Bone marrow (tissue), 2 donors: ENCODE data around the gene OGT.
"Not testable (repeated sequence)": the region's sequence is repeated elsewhere in the genome, so short reads cannot be mapped to it uniquely, and the experiment has no call there.

ENCODE experiments used
- DNase-seq, 2 donors: peaks; one replicate each; lab custom pipeline; 2025; lab: John Stamatoyannopoulos, UW

The OGT gene

DNA sequence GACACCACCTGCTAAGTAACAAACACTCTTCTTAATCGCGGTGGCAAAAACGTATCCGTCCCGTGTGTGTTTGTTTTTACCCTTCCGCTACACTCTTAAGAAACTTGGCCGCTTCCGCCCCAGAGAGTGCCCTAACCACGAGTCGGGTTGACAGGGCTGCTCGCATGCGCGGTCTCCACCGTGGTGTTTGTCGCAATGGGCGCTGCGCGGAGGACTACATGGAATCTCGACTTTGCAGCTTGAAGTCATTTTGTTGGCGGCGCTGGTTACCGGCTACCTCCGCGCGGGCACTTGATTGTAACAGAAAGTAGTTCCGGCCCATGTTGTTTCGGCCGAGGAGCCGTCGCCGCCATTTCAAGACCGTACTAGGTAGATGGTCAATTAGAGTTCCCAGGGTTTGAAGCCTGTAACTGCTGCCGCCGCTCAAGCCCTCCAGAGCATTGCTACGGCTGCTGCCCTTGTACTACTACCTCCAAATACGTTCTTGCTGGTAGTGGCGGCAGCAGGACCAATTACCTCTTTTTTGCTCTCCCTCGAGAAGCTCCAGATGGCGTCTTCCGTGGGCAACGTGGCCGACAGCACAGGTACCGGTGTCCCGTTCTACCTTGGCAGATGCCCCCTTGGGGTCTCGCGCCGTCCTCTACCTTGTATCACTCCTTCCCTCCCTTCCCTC is at the start of gene OGT:
Gene OGT (plus strand): TSS at position 352 of the 673 bp plus-strand sequence. CDS start 196 bp downstream, at position 548.
- peak; percentile 64 to 89 for DNase-seq

GRCh38 chrX:71487814-71488213 is 45.1 kb upstream of the OGT start:
- DNase-seq = no peak

DNA sequence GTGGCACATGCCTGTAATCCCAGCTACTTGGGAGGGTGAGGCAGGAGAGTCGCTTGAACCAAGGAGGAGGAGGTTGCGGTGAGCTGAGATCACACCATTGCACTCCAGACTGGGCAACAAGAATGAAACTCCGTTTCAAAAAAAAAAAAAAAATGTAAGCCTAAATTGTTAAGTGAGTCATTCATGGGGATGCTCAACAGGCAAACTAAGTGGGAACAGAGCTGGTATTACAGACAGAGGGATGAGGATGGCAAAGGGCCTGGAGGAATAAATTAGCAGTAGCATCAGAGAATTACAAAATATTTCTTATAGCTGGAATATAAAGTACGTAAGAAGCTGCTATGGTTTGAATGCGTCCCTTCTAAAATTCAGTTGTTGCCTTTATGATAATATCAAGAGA is 43.4 kb upstream of the OGT start:
- DNase-seq = no peak

GRCh38 chrX:71492231-71493065 is 40.5 kb upstream of the OGT start:
- DNase-seq = peak in 1 of 2 donors; percentile 15

- no peak for DNase-seq
These were observed 39.7 kb upstream of the OGT start for GRCh38 chrX:71493111-71493613.

GRCh38 chrX:71495979-71496378 is 36.9 kb upstream of the OGT start:
- DNase-seq = not testable (repeated sequence)

DNA sequence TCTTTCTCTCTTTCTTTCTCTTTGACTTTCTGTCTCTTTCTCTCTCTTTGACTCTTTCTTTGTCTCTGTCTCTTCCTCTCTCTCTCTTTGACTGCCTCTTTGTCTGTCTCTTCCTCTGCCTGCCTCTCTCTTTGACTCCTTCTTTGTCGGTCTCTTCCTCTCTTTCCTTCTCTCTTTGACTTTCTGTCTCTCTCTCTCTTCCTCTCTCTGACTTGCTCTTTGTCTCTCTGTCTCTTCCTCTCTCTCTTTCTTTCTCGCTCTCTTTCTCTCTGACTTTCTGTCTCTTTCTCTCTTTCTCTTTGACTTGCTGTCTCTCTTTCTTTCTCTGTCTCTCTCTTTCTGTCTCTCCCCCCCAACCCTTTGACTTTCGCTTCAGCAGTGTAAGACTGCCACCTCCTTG is 36.4 kb upstream of the OGT start:
- DNase-seq = no peak

- DNase-seq = not testable (repeated sequence)
These were observed 30.8 kb upstream of the OGT start for GRCh38 chrX:71502080-71502479.

DNA sequence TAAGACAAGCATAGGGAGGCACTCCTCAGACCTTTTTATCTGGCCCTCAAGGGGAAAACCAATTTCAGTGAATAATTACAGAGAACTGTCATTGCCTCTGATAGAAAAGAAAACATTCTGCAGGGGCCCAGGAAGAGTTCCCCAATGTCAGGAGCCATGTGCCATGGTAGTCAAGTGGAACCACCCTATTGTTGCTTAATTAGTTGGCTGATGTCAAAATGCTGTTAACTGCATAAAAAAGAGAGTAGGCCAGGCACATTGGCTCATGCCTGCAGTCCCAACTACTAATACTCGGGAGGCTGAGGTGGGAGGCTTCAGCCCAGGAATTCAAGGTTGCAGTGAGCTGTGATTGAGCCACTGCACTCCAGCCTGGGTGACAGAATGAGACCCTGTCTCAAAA is 28.6 kb upstream of the OGT start:
- no peak for DNase-seq

DNA sequence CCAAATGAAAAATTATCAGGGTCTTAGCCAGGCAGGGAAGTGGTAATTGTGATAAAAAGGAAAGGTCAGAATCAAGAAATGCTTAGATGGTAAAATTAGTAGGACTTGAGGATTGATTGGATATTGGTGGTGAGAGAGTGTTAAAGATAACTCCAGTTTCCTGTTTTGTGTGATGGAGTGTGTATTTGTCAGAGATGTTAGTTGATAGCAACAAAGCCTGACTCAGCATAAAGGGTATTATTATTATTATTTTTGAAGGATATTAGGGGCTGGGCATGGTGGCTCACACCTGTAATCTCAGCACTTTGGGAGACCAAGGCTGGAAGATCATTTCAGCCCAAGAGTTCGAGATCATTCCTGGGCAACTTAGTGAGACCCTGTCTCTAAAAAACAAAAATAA is 23.6 kb upstream of the OGT start:
- DNase-seq = no peak

DNA sequence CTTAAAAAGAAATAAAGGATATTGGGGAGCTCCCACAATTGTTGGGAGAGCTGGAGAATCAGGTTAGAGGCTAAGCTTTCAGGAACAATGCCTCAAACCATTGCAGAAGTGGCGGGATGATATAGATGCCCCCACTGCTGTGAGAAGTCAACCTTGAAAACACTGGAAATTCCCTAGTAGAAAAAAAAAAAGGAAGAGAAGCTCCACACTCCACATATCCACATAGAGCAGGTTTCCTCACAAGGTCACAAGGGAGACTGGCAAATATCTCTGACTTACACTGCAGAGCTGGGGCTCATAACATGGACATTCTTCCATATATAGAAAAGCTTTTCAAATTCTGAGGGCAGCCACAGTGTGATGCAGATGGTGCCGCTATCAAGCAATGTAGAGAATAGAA is 22.7 kb upstream of the OGT start:
- DNase-seq = no peak

GRCh38 chrX:71513731-71514130 is 19.2 kb upstream of the OGT start:
- DNase-seq = not testable (repeated sequence)

- DNase-seq = no peak
These were observed 18.4 kb upstream of the OGT start for GRCh38 chrX:71514367-71515037.

- no peak for DNase-seq
These were observed 17.9 kb upstream of the OGT start for GRCh38 chrX:71515038-71515396.

DNA sequence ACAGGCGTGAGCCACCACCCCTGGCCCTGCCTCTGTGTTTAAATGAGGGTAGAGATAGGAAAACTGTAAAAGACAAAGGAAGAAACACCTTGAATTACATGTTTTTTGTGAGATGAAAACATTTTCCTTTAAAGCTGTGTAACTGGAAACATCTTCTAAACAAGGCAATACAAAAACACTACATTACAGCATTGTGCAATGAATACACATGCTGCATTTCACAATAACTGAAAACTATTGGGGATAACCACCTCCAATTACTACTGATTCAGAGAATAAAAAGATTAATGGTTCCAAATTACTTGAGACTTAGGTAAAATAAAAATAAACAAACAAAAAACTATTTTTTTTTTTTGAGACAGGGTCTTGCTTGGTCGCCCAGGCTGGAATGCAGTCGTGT is 7.6 kb upstream of the OGT start:
- no peak for DNase-seq

DNA sequence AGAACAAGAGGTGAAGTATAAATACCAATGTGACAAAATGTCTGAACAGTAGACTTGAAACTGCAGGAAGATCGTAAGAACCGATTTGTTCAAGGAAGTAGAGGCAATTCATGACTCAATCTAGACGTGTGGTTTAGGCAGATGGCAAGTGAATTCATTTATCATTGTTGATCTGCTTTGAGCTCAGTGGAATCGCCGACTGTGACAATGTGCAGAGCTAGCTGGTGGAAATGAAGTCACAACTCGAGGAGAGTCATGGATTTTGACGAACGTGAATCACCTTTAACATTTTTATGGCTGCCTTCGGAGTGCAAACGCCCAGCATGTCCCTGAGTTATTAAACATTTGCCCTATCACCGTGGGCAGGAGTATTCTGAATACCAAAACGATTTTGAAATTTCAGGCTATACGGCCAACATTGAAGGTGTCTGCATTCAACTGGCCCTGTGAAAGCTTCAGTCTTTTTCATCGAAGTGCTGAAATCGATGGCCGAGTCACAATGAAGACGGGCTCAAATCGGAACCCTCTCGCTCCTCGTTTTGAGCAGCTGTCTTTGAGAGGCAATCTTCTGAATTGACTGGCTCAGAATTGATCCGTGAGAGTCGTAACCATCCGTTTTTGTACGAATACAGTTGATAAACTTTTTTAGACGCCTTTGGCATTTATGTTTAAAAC is 689 bp upstream of the OGT start:
- DNase-seq = peak; percentile 1 to 86

DNA sequence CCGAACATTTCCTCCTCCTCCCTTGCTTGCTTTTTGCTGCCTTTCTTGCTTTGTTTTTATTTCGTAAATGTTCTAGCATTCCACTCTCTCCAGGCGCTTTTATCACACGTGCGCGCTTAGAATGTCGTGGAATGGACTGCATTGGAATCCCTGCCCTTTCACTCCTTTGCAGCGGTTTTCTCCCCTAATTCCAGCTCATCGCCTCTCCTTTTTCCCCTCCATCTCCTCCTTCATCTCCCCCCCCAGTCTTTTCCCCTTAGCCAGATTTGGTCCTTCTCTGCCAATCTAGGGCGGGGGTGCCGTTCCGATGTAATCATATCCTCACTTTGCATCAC is 579 bp downstream of the OGT start:
- no peak for DNase-seq

DNA sequence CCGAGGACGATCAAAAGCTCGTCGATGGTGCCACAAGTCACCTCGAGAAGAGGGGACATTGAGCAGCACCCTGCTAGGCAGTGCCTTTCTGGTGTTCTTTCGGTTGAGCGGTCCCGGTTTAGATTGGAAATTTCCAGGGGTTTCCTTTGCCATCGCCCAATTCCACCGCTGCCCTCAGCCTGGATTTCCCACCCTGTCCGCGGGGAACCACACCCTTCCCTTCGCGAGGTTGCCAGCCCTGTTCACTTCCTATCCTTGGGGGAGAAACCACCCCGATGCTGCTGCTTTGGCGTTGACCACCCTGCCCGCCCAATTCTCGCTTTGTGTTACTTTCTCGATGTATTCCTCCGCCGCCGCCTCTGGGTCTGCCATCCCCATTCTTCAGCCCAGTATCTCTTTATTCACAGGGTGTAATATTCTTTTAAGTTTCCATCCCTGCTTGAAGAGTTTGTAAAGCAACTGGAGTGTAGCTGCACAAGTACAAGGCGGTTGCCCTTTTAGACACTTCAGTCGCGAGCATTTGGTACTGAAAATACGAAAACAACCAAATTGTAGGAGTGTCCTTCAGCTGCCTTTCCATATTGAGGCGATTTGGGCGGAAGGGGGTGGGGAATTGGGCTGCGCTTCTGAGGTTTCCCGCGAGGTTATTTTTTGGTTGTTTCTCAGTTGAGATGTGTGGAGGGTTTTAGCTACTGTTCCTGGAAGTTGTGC is 1.1 kb downstream of the OGT start:
- DNase-seq = peak in 1 of 2 donors; percentile 9

- no peak for DNase-seq
These were observed 2.1 kb downstream of the OGT start for GRCh38 chrX:71534773-71535544.

DNA sequence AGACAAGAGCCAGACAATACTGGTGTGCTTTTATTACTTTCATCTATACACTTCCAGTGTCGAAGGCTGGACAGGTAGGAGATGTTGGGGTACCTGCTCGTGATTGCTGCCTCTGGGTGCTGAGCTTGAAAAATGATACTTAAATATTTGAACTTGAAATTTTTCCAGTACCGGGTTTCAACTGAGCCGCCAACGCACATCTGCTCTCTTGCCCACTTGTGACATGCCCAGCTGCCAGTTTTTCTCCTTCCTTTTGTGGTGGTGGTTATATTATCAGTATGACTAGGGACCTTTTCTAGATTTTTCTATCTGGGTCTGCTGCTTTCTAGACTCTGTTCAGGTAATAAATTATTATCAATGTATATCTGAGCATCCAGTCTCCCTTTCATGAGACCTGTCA is 3.4 kb downstream of the OGT start:
- no peak for DNase-seq

- no peak for DNase-seq
These were observed 4.8 kb downstream of the OGT start for GRCh38 chrX:71537743-71538142.
